ENCODE data around the gene SURF2.

Gene SURF2

DNA sequence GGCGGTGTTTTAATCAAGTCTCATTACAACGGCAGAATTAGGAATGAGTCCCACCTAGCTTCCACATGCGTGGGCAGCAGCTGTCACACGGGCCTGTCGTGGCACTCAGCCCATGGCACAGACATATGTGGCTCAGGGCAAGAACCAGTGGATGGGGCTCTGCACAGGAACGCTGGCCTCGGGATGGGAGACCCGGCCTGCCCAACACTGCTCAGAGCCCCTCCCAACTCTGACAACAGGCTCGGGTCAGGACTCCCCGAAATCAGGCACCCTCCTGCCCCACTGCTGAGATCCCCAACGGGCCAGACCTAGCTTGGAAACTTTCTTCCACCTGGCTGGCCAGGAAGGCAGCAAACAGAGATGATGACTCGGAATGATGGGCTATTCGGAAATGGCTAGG, 15.4 kb upstream of the SURF2 start:
- Histone ChIP-seq H3K36me3 (ENCODE audit: control insufficient read depth, insufficient read depth, low read length) (peaks cover 48% of the 10 kb centered on the region), H3K4me3 (replicated peaks; ENCODE audit: low read depth, low read length) (no peak overlapping the region), H3K27me3 (replicated peaks; ENCODE audit: control insufficient read depth, insufficient read depth, low read length) (no peaks in the 10 kb centered on the region)
- TF ChIP-seq, protein P1, sequence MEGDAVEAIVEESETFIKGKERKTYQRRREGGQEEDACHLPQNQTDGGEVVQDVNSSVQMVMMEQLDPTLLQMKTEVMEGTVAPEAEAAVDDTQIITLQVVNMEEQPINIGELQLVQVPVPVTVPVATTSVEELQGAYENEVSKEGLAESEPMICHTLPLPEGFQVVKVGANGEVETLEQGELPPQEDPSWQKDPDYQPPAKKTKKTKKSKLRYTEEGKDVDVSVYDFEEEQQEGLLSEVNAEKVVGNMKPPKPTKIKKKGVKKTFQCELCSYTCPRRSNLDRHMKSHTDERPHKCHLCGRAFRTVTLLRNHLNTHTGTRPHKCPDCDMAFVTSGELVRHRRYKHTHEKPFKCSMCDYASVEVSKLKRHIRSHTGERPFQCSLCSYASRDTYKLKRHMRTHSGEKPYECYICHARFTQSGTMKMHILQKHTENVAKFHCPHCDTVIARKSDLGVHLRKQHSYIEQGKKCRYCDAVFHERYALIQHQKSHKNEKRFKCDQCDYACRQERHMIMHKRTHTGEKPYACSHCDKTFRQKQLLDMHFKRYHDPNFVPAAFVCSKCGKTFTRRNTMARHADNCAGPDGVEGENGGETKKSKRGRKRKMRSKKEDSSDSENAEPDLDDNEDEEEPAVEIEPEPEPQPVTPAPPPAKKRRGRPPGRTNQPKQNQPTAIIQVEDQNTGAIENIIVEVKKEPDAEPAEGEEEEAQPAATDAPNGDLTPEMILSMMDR (IDR thresholded peaks at IDR 0.05; ENCODE audit: insufficient read depth, low read length, poor library complexity, severe bottlenecking) = no peak
- DNase-seq (ENCODE audit: extremely low read depth, insufficient read length) = no peak

DNA sequence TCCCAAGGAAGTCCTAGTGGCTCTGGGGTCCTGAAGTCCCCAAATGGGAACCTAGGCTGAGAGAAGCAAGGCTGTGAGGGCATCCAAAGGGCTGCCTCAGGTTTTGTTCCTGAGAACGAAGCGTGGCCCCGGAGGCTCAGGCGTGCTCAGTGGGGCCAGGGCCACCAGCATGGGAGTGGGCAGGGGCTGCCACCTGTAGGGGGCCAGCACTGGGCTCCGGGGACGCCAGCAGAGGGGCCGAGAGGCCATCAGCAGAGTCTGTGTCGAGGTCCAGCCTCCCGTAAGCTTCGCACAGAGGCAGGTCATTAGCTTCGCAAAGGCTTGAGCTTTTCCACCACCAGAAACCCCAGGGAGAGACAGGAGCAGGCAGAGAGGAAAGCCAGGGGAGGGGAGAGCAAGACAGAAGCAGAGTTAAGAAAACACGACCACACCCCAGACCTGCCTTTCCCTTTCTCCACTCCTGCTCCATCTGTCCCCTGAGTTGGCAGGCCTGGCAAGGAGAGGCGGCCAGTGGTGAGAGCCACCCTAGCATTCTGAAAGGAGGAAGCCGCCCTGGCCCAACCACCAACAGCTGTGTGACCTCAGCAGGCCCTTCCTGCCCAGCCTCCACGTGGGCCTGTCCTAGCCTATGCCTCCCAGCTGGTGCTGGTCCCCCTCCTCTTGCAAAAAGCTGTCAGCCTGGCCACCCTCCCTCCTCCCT, 14.8 kb upstream of the SURF2 start:
- Histone ChIP-seq H3K4me3 (replicated peaks; ENCODE audit: low read depth, low read length) (no peak overlapping the region), H3K36me3 (ENCODE audit: control insufficient read depth, insufficient read depth, low read length) (peaks cover 48% of the 10 kb centered on the region), H3K27me3 (replicated peaks; ENCODE audit: control insufficient read depth, insufficient read depth, low read length) (no peaks in the 10 kb centered on the region)
- no peak for DNase-seq (ENCODE audit: extremely low read depth, insufficient read length)
- TF ChIP-seq, protein P1 (IDR thresholded peaks at IDR 0.05; ENCODE audit: insufficient read depth, low read length, poor library complexity, severe bottlenecking) = no peak

DNA sequence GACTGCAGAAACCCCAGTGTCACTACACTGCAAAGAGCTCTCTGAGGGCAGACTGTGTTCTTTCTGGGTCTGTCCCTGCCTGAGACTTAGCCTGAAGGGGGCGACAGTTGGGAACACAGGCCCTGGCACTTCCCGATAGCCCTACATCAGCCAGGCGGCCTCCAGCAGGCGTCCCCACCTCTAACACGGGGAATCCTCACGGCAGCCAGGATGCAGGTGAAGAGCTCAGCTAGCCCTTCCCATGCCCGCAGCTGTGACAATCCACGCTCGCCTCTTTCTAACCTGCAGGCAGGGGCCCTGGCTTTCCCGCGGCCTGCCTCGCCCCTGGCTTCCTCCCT, 14.3 kb upstream of the SURF2 start:
- TF ChIP-seq, protein P1 (IDR thresholded peaks at IDR 0.05; ENCODE audit: insufficient read depth, low read length, poor library complexity, severe bottlenecking) = peak; percentile 14
- no peak overlapping the region for H3K4me3 ChIP-seq (replicated peaks; ENCODE audit: low read depth, low read length)
- DNase-seq (ENCODE audit: extremely low read depth, insufficient read length) = no peak
- no peaks in the 10 kb centered on the region for H3K27me3 ChIP-seq (replicated peaks; ENCODE audit: control insufficient read depth, insufficient read depth, low read length)
- peaks cover 48% of the 10 kb centered on the region for H3K36me3 ChIP-seq (ENCODE audit: control insufficient read depth, insufficient read depth, low read length)

DNA sequence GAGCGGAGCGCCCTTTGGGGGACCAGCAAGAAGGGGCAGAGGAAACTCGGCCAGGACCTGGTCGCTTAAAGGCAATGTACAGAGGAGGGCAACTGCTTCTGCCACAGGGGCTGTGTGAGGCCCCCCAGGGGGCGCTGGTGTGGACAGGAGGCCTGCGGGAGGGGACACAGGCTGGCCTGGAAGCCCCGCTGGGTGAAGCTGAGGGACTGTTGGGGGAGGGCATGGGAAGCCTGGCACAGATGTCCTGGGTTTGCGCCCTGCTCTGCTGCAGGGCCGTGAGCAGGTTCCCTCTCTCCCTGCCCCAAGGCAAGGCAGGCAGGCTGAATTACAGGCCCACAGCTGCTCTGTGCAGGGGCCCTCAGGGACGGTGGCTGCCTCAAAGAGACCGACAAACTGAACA, 13.8 kb upstream of the SURF2 start:
- H3K27me3 ChIP-seq (replicated peaks; ENCODE audit: control insufficient read depth, insufficient read depth, low read length) = no peaks in the 10 kb centered on the region
- TF ChIP-seq, protein P1 (IDR thresholded peaks at IDR 0.05; ENCODE audit: insufficient read depth, low read length, poor library complexity, severe bottlenecking) = peak; percentile 26
- no peak overlapping the region for H3K4me3 ChIP-seq (replicated peaks; ENCODE audit: low read depth, low read length)
- no peak for DNase-seq (ENCODE audit: extremely low read depth, insufficient read length)
- H3K36me3 ChIP-seq (ENCODE audit: control insufficient read depth, insufficient read depth, low read length) = peaks cover 48% of the 10 kb centered on the region

DNA sequence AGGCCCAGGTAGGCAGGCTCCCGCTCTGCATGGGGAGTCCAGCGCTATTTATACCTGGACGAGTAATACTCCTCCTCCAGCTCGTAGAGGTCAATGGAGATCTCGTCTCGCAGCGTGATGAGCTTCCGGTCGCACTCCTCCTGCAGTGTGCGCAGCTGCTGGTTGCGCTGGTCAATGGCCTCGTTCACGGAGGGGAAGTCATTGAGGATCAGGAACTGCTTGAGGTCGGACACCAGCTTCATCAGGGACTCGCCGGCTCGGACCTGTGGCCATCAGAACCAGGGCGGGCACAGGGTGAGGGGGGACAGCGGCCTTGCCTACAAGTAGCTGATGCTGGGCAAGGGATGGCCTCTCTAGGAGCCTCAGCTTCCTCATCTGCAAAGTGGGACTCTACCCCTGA, 12.3 kb upstream of the SURF2 start:
- Histone ChIP-seq H3K27me3 (replicated peaks; ENCODE audit: control insufficient read depth, insufficient read depth, low read length) (no peaks in the 10 kb centered on the region), H3K36me3 (ENCODE audit: control insufficient read depth, insufficient read depth, low read length) (peaks cover 47% of the 10 kb centered on the region), H3K4me3 (replicated peaks; ENCODE audit: low read depth, low read length) (no peak overlapping the region)
- TF ChIP-seq, protein P1 (IDR thresholded peaks at IDR 0.05; ENCODE audit: insufficient read depth, low read length, poor library complexity, severe bottlenecking) = no peak
- DNase-seq (ENCODE audit: extremely low read depth, insufficient read length) = no peak

DNA sequence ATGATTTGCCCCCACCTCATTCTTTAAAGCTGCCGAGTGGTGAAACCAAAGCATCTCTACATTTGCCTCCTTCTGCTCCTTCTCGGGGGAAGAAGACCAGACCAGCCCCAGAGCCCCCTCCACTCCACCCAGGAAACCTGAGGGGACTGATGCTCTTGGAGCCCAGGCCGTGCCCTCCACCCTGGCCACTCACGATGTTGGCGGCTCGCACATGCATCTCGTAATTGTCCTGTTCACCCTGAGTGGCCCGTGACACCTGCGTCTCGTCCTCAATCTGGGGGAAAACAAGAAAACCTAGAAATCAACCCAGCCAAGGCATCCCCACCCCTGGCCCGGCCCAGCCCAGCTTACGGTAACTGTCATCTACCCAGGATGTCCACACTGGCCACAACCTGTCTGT, 11.4 kb upstream of the SURF2 start:
- DNase-seq (ENCODE audit: extremely low read depth, insufficient read length) = no peak
- peaks cover 42% of the 10 kb centered on the region for H3K36me3 ChIP-seq (ENCODE audit: control insufficient read depth, insufficient read depth, low read length)
- no peak overlapping the region for H3K4me3 ChIP-seq (replicated peaks; ENCODE audit: low read depth, low read length)
- no peaks in the 10 kb centered on the region for H3K27me3 ChIP-seq (replicated peaks; ENCODE audit: control insufficient read depth, insufficient read depth, low read length)
- TF ChIP-seq, protein P1 (IDR thresholded peaks at IDR 0.05; ENCODE audit: insufficient read depth, low read length, poor library complexity, severe bottlenecking) = no peak

All from GM06990 (cell line).